GF-D8 (cell line): ENCODE results near the gene NPIPA3.
"Not testable (repeated sequence)": the region's sequence is repeated elsewhere in the genome, so short reads cannot be mapped to it uniquely, and the experiment has no call there.

Experiments
- DNase-seq: peaks from one replicate; lab custom pipeline; 2025; lab: John Stamatoyannopoulos, UW

Gene NPIPA3

GRCh38 chr16:14742273-14743128 lies 39.3 kb downstream of the NPIPA3 start, which contains the start of gene NPIPA2:
Gene NPIPA2 (plus strand): TSS chr16:14742533. CDS start chr16:14748066, 5,533 bp downstream.
- DNase-seq: not testable (repeated sequence)

- DNase-seq: not testable (repeated sequence)
These were observed 70.4 kb downstream of the NPIPA3 start for GRCh38 chr16:14773654-14774053.

GRCh38 chr16:14775624-14776023 lies 72.4 kb downstream of the NPIPA3 start:
- DNase-seq: not testable (repeated sequence)
